HG03196 (cell line): ENCODE measurements around the gene UNK.
"Not testable (repeated sequence)": the region's sequence is repeated elsewhere in the genome, so short reads cannot be mapped to it uniquely, and the experiment has no call there.

Source experiments
- ATAC-seq: cut with Tn5 transposase; IDR thresholded peaks from one replicate; pipeline ENCODE4 v1.9.1; 2021; ENCODE audit not compliant: unreplicated experiment

The UNK gene

GRCh38 chr17:75868730-75869281, 84.2 kb downstream of the UNK start:
- not testable (repeated sequence) for ATAC-seq

GRCh38 chr17:75869282-75870141, 84.9 kb downstream of the UNK start:
- ATAC-seq, result no peak

GRCh38 chr17:75870228-75870627, 85.6 kb downstream of the UNK start:
- ATAC-seq, result not testable (repeated sequence)

- no peak for ATAC-seq
Measured at GRCh38 chr17:75872434-75873351, 88.1 kb downstream of the UNK start.

GRCh38 chr17:75873587-75874322, 89.1 kb downstream of the UNK start:
- no peak for ATAC-seq

GRCh38 chr17:75874323-75875181, 89.9 kb downstream of the UNK start:
- no peak for ATAC-seq
